HG03442 (cell line): ENCODE results near the gene PPFIA4.

Experiments used
- ATAC-seq: cut with Tn5 transposase; IDR thresholded peaks from one replicate; pipeline ENCODE4 v1.9.1; 2021; ENCODE audit warnings: mild to moderate bottlenecking, moderate library complexity; ENCODE audit not compliant: unreplicated experiment

The PPFIA4 gene

GRCh38 chr1:203056012-203056411, 29.7 kb downstream of the PPFIA4 start:
- no peak for ATAC-seq

GRCh38 chr1:203056516-203056915, 30.2 kb downstream of the PPFIA4 start:
- ATAC-seq: no peak

- ATAC-seq: no peak
Measured at GRCh38 chr1:203057911-203058675, 31.8 kb downstream of the PPFIA4 start.

DNA sequence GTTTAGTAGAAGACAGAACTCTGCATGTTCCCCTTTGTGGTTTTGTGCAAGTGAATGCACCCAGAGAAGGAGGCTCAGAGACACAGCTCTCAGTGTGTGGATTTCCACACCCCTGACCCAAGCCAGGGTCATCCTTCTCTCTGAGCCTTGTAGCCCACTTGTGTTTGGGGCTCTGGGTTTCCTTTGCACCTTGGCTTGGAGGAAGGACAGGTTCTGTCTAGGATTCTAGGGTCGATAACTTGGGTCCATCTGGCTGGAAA, 32.3 kb downstream of the PPFIA4 start:
- ATAC-seq: no peak

GRCh38 chr1:203059485-203059884, 33.2 kb downstream of the PPFIA4 start:
- ATAC-seq: no peak

DNA sequence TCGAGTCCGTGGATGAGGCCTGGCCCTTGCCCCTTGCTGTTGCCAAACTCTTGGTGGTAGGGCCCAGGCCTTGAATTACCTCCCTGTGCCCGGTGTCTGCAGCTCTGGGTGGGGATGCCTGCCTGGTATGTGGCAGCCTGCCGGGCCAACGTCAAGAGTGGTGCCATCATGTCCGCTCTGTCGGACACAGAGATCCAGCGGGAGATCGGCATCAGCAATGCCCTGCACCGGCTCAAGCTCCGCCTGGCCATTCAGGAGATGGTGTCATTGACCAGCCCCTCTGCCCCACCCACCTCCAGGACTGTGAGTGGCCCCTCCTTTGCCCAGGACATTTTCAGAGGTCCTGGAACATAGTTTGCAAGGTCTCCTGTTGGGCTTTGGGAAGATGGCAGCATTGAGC, 33.8 kb downstream of the PPFIA4 start:
- no peak for ATAC-seq

DNA sequence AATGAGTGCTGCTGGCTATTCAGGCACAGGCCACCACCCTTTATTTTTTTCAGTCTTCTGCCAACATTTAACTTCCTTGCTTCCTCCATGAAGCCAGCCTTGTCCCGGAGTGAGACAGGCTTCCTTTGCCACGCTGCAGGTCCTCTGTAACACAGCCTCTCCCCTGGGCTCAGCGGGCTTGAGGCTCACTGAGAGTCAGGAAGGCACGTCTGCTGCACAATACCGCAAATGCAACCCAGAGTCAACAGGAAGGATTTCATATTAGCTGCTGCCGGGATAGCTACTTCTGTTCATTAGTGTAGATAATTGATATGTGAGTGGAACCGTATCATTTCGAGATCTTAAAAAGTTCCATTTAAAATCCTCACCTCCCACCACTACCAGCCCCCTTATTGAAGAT, 37.0 kb downstream of the PPFIA4 start:
- ATAC-seq: no peak

- ATAC-seq: no peak
Measured at GRCh38 chr1:203065191-203065590, 38.9 kb downstream of the PPFIA4 start.

GRCh38 chr1:203065986-203066385, 39.7 kb downstream of the PPFIA4 start:
- ATAC-seq: no peak

DNA sequence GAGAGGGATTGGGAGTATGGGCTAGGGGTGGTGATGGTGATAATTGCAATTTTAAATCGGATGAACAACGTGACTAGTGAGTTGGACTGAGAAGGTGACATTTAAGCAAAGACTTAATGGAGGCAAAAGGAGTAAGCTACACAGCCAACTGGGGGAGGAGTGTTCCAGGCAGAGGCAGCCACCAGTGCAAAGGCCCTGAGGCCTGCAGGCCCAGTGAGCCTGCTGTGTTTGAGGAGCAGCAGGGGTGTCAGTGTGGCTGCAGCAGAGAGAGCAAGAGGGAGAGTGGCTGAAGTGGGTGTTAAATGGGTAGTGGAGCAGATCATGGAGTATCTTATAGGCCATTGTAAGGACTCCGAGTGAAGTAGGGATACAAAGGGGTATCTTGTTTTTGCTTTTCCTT, 40.7 kb downstream of the PPFIA4 start:
- ATAC-seq: no peak

DNA sequence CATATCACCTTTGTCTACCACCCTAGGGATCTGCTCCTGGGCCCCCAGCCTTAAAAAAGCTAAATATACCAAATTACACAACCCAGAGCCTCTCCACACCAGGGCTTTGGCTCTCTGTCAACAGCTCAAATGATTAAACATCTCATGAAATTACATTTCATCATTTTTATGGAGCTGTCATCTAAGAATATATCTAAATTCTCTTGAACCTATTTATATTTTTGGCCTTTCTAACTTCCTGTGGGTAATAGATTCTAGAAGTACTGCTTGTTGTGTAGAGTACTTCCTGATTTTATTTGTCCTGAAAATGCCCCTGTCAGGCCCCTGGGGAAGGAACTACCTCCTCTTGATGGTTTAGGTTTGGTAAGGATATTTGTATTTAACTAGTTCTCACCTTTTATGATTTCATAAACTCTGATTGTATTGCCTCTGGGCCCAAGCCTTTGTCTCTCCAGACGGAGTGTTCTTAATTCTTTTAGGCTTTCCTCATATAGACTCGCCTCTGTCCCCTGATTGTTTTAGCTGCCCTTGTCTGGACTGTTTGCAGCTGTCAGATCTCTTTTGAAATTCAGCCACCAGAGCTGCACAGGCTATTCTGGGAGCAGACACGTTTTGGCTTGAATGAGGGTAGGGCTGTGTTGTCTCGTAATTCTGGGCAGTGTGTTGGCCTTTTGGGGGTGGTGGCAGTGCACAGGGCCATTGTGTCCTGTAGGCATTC, 42.9 kb downstream of the PPFIA4 start:
- no peak for ATAC-seq

DNA sequence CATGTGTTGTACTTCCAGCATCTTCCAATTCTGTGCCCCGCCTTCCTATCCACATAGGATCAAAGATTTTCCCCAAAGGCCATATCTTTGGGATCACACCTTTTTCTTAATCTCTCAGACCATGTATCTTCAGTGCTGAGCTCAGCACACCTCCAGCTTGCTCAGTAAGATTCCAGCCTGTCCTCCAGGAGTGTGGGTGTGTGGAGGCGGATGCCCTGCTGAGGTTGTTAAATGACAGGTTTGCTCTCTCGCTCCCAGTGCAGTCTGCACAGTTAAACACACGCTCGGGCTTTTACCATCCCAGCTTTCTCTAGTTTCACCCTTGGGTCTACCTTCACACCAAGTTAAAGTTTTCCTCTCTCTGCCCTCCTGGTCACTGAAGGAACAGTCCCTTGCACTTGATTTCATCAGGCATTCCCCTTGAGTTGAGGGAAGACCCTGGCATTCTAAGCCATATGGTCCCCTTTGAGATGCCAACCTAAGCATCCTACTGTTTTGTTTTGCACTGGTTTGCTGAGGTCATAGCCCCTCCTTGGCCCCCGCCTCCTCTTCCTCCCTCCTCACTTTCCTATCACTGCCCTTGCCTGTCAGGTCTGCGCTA, 45.8 kb downstream of the PPFIA4 start:
- ATAC-seq: no peak

DNA sequence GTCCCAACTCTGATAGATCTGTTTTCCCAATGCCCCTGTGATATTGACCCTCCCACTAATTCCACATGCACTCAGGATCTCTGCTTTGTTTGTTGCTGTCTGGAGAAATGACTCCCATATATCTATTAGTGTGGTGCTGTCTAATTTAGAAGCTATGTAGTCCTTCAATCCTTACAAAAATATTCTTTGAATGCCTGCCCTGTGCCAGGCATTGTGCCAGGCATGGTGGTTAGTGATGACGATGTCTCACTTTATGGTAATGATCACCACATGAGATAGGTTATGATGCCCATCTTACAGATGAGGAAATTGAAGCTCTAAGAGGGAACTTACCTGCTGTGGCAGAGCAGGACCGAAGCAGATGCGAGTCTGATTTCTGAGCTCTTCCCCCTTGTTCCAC, 46.6 kb downstream of the PPFIA4 start:
- no peak for ATAC-seq

DNA sequence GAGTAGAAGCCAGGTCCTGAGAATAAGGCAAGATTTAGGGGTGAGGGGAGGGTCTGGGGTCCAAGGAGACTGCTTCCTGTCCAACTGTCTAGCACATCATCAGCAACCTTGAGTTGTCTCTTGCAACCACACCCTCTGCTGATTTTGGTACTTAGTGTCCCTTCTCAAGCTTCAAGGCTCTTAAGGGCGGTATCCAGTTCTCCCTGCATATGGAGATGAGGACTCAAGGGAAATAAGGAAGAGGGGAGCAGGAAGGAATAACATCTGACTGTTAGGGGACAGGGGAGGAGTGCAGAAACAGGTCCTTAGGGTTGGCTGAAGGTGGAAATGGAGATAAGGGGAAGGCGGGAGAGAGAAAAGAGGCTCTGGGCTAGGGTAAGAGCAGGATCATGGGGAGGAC, 47.2 kb downstream of the PPFIA4 start:
- no peak for ATAC-seq

DNA sequence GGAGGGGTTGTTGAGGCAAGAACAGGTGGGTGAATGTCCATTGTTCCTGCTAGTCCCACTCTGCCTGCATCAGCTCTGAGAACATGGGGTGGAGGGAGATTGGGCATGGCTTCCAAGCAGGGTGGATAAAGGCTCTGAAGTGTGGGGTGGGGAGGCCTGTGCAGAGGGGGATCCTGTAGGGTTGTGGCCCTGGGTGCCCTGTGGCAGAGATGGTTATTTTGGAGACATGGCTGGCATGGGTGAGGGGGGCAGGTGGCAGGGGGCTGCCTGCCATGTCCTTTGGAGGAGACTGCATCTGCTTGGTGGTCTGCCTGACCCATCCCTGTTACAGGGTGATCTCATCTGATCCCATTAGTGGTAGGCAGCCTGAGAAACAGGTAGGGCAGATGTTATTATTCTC, 48.3 kb downstream of the PPFIA4 start:
- ATAC-seq: no peak

GRCh38 chr1:203075236-203076030, 49.1 kb downstream of the PPFIA4 start:
- no peak for ATAC-seq

GRCh38 chr1:203076031-203076511, 49.8 kb downstream of the PPFIA4 start:
- ATAC-seq: no peak

- no peak for ATAC-seq
Measured at GRCh38 chr1:203077367-203077766, 51.1 kb downstream of the PPFIA4 start.

GRCh38 chr1:203077956-203078355, 51.7 kb downstream of the PPFIA4 start:
- no peak for ATAC-seq

- ATAC-seq: no peak
Measured at GRCh38 chr1:203078478-203078877, 52.2 kb downstream of the PPFIA4 start.

GRCh38 chr1:203080456-203080855, 54.2 kb downstream of the PPFIA4 start:
- ATAC-seq: no peak
